ENCODE results near the gene EXOC3.
A peak's percentile ranks its signal among the peaks of the same experiment; 100 is the strongest.

The EXOC3 gene

GRCh38 chr5:431001-431710 lies 11.8 kb upstream of the EXOC3 start:
- TF ChIP-seq EZH2phosphoT487 (IDR thresholded peaks at IDR 0.05; ENCODE audit: low read depth) (no peak), CTCF (IDR thresholded peaks at IDR 0.05; ENCODE audit: low read depth, low read length) (peak; percentile 56)
- Histone ChIP-seq H3K4me3 (ENCODE audit: low read length) (no peak overlapping the region), H3K4me2 (ENCODE audit: low read length) (no peak overlapping the region), H3K79me2 (ENCODE audit: low read length) (no peaks in the 10 kb centered on the region), H3K4me1 (ENCODE audit: low read length) (no peaks in the 10 kb centered on the region; the same call in 1 of the 2 replicates), H3K27ac (ENCODE audit: low read length) (no peak overlapping the region), H3K9me3 (ENCODE audit: insufficient read depth, low read length) (no peaks in the 10 kb centered on the region), H3K9ac (ENCODE audit: low read length) (no peak overlapping the region), H3K36me3 (replicated peaks; ENCODE audit: low read depth, low read length) (no peaks in the 10 kb centered on the region), H4K20me1 (ENCODE audit: insufficient read depth, low read length) (no peaks in the 10 kb centered on the region), H2AFZ (ENCODE audit: low read depth, low read length) (peak overlapping the region; percentile 46; the same call in 1 of the 2 replicates), H3K27me3 (ENCODE audit: low read depth, low read length) (no peaks in the 10 kb centered on the region)

DNA sequence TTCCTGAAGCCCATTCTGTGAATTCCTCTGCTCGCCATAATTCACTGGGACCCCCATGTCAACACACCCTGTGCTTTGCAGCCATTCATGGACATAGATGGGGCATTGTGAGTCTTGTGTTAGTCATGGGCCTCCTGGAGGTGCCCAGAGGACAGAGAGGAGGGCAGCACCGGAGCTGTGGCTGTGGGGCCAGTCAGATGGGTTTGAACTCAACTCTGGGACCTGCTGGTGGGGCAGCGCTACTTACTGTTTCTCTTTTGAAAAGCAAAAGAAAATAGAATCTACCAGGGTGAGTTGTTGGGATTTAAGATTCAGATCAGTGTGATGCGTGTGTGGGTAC lies 11.3 kb upstream of the EXOC3 start:
- no peaks in the 10 kb centered on the region for H3K27me3 ChIP-seq (ENCODE audit: low read depth, low read length)

DNA sequence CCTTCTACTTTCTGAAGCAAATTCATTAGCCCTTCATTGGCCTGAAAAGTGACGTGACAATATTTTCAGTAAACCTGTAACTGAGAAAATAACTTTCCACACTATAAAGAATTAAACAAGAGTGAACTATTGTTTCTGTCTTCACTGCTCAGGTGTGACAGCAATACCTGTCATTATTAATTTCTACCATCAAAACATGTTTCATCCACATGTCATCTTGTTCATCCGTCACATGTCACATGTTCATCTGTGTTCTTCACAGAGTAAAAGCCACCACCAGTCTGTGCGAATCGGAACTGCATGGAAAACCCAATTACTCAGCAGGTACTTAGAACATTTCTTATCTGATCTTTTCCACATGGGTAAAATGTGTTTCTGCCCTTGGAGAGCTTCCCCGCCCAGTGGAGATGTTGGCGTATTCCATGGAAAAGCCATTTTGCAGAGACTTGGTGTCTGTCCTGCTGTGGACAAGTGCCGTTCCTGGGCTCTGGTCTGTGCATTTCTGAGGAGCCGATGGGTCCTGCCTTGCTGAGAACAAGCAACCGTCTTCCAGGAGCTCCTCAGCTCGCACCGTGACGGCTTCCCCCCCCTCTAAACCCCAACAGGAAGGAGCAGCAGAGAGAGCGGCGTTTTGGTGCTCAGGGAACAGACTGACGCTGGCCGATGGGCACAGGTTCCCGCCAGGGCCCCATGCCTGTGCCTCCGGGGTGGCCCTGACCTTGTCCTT lies 10.6 kb upstream of the EXOC3 start:
- no peaks in the 10 kb centered on the region for H3K27me3 ChIP-seq (ENCODE audit: low read depth, low read length)
- no peaks in the 10 kb centered on the region for H3K36me3 ChIP-seq (replicated peaks; ENCODE audit: low read depth, low read length)
- H3K4me2 ChIP-seq (ENCODE audit: low read length) = no peak overlapping the region
- H3K4me3 ChIP-seq (ENCODE audit: low read length) = no peak overlapping the region
- H3K27ac ChIP-seq (ENCODE audit: low read length) = no peak overlapping the region
- TF ChIP-seq CTCF (IDR thresholded peaks at IDR 0.05; ENCODE audit: low read depth, low read length) (no peak), EZH2phosphoT487 (IDR thresholded peaks at IDR 0.05; ENCODE audit: low read depth) (no peak)
- H3K9ac ChIP-seq (ENCODE audit: low read length) = no peak overlapping the region
- H3K4me1 ChIP-seq (ENCODE audit: low read length) = no peaks in the 10 kb centered on the region; the same call in 1 of the 2 replicates
- no peaks in the 10 kb centered on the region for H3K9me3 ChIP-seq (ENCODE audit: insufficient read depth, low read length)
- no peaks in the 10 kb centered on the region for H4K20me1 ChIP-seq (ENCODE audit: insufficient read depth, low read length)
- no peak overlapping the region for H2AFZ ChIP-seq (ENCODE audit: low read depth, low read length)
- H3K79me2 ChIP-seq (ENCODE audit: low read length) = no peaks in the 10 kb centered on the region

More for the DNA sequence above, 11.3 kb upstream of the EXOC3 start:
- Histone ChIP-seq H3K9ac (ENCODE audit: low read length) (no peak overlapping the region), H3K4me1 (ENCODE audit: low read length) (no peaks in the 10 kb centered on the region; the same call in 1 of the 2 replicates), H4K20me1 (ENCODE audit: insufficient read depth, low read length) (no peaks in the 10 kb centered on the region), H3K4me3 (ENCODE audit: low read length) (no peak overlapping the region), H3K4me2 (ENCODE audit: low read length) (no peak overlapping the region), H3K36me3 (replicated peaks; ENCODE audit: low read depth, low read length) (no peaks in the 10 kb centered on the region), H3K9me3 (ENCODE audit: insufficient read depth, low read length) (no peaks in the 10 kb centered on the region), H3K27ac (ENCODE audit: low read length) (no peak overlapping the region), H2AFZ (ENCODE audit: low read depth, low read length) (no peak overlapping the region), H3K79me2 (ENCODE audit: low read length) (no peaks in the 10 kb centered on the region)
- TF ChIP-seq EZH2phosphoT487 (IDR thresholded peaks at IDR 0.05; ENCODE audit: low read depth) = no peak
- no peak for TF ChIP-seq CTCF (IDR thresholded peaks at IDR 0.05; ENCODE audit: low read depth, low read length)
